HEK293 (cell line): Measurements from ENCODE around the gene MOGAT3.
A peak's percentile ranks its signal among the peaks of the same experiment; 100 is the strongest.

Experiments used
- CTCF ChIA-PET: fragments of 350-600 bp; formaldehyde crosslinking; extraction: SDS; loops from one replicate; lab custom pipeline; 2021; ENCODE audit warnings: antibody characterized with exemption; lab: Yijun Ruan, JAX
- POLR2A ChIA-PET: fragments of 300-600 bp; formaldehyde crosslinking; extraction: SDS; loops from one replicate; lab custom pipeline; 2020; ENCODE audit warnings: antibody characterized with exemption, inconsistent platforms; lab: Yijun Ruan, JAX
- H3K27ac ChIP-seq: fragments of 200-500 bp; sonication (Bioruptor generic); 2 replicates; pipeline ENCODE4 v1.5.1; 2014; ENCODE audit warnings: low read depth, low read length, control low read depth, inconsistent platforms; ENCODE audit errors: extremely low read depth
- H3K36me3 ChIP-seq, 2 experiments: fragments of 200-500 bp in 1 of 2; sonication (Bioruptor generic) in 1 of 2; 1 replicate in 1 of 2; 2 replicates in 1 of 2; pipeline ENCODE4 v1.5.1; 2014 to 2017; ENCODE audit warnings: inconsistent platforms in 2 of 2, low read length in 2 of 2; ENCODE audit not compliant: control insufficient read depth in 2 of 2, insufficient read depth in 1 of 2
- H3K4me1 ChIP-seq: fragments of 200-500 bp; sonication (Bioruptor generic); 2 replicates; pipeline ENCODE4 v1.5.1; 2014; ENCODE audit warnings: mild to moderate bottlenecking, low read length, inconsistent platforms; ENCODE audit not compliant: control insufficient read depth, insufficient read depth
- H3K4me3 ChIP-seq: 2 replicates; pipeline ENCODE4 v1.5.1; 2011; ENCODE audit warnings: low read depth, mild to moderate bottlenecking, control low read depth, low read length, moderate library complexity
- H3K9me3 ChIP-seq: fragments of 200-500 bp; sonication (Bioruptor generic); 2 replicates; pipeline ENCODE4 v1.5.1; 2014; ENCODE audit warnings: low read depth, low read length, inconsistent platforms; ENCODE audit not compliant: control insufficient read depth, insufficient read depth
- GLI4 ChIP-seq: fragments of 450-650 bp; formaldehyde crosslinking; IDR thresholded peaks from 2 replicates; pipeline ENCODE4 v1.5.1; 2016; ENCODE audit warnings: missing biosample characterization, missing genetic modification characterization
- KLF1 ChIP-seq: fragments of 450-650 bp; formaldehyde crosslinking; IDR thresholded peaks from 2 replicates; pipeline ENCODE4 v1.5.1; 2016; ENCODE audit warnings: missing biosample characterization, missing genetic modification characterization
- KLF9 ChIP-seq: fragments of 450-650 bp; formaldehyde crosslinking; IDR thresholded peaks from 2 replicates; pipeline ENCODE4 v1.5.1; 2016; ENCODE audit warnings: missing biosample characterization, missing genetic modification characterization, low read depth
- RBAK ChIP-seq: fragments of 450-650 bp; formaldehyde crosslinking; IDR thresholded peaks from 2 replicates; pipeline ENCODE4 v1.5.1; 2016; ENCODE audit warnings: missing biosample characterization, missing genetic modification characterization
- SALL2 ChIP-seq: fragments of 450-650 bp; formaldehyde crosslinking; IDR thresholded peaks from 2 replicates; pipeline ENCODE4 v1.5.0; 2017; ENCODE audit warnings: missing biosample characterization, mild to moderate bottlenecking, missing genetic modification characterization, borderline replicate concordance
- ZBTB10 ChIP-seq: fragments of 450-650 bp; formaldehyde crosslinking; IDR thresholded peaks from 2 replicates; pipeline ENCODE4 v1.5.1; 2016; ENCODE audit warnings: missing biosample characterization, missing genetic modification characterization
- ZNF169 ChIP-seq: fragments of 450-650 bp; formaldehyde crosslinking; IDR thresholded peaks from 2 replicates; pipeline ENCODE4 v1.5.1; 2016; ENCODE audit warnings: missing biosample characterization, missing genetic modification characterization
- ZNF433 ChIP-seq: fragments of 450-650 bp; formaldehyde crosslinking; IDR thresholded peaks from 2 replicates; pipeline ENCODE4 v1.5.1; 2016; ENCODE audit warnings: missing biosample characterization, missing genetic modification characterization, low read depth
- ZNF585B ChIP-seq: fragments of 450-650 bp; formaldehyde crosslinking; IDR thresholded peaks from 2 replicates; pipeline ENCODE4 v1.5.1; 2016; ENCODE audit warnings: missing biosample characterization, missing genetic modification characterization
- ZNF610 ChIP-seq: fragments of 450-650 bp; formaldehyde crosslinking; IDR thresholded peaks from 2 replicates; pipeline ENCODE4 v1.5.1; 2016; ENCODE audit warnings: missing biosample characterization, missing genetic modification characterization, borderline replicate concordance
- ZNF670 ChIP-seq: fragments of 450-650 bp; formaldehyde crosslinking; IDR thresholded peaks from 2 replicates; pipeline ENCODE4 v1.5.1; 2016; ENCODE audit warnings: missing biosample characterization, missing genetic modification characterization, low read depth
- TF ChIP-seq, protein P1 (sequence below): fragments of 450-650 bp; IDR thresholded peaks from 2 replicates; pipeline ENCODE4 v1.5.1; 2018; ENCODE audit warnings: missing biosample characterization, missing genetic modification characterization
- TF ChIP-seq, protein P2 (sequence below): fragments of 450-650 bp; formaldehyde crosslinking; IDR thresholded peaks from 2 replicates; pipeline ENCODE4 v1.5.0; 2017; ENCODE audit warnings: missing biosample characterization, missing genetic modification characterization, borderline replicate concordance
- TF ChIP-seq, protein P3 (sequence below): fragments of 450-650 bp; formaldehyde crosslinking; IDR thresholded peaks from 2 replicates; pipeline ENCODE4 v1.5.1; 2016; ENCODE audit warnings: missing biosample characterization, missing genetic modification characterization
- TF ChIP-seq, protein P4 (sequence below): fragments of 450-650 bp; formaldehyde crosslinking; IDR thresholded peaks from 2 replicates; pipeline ENCODE4 v1.5.1; 2016; ENCODE audit warnings: missing biosample characterization, missing genetic modification characterization, borderline replicate concordance

MOGAT3 gene

GRCh38 chr7:101169838-101170551, 30.8 kb downstream of the MOGAT3 start (continued):
- TF ChIP-seq, protein P1, sequence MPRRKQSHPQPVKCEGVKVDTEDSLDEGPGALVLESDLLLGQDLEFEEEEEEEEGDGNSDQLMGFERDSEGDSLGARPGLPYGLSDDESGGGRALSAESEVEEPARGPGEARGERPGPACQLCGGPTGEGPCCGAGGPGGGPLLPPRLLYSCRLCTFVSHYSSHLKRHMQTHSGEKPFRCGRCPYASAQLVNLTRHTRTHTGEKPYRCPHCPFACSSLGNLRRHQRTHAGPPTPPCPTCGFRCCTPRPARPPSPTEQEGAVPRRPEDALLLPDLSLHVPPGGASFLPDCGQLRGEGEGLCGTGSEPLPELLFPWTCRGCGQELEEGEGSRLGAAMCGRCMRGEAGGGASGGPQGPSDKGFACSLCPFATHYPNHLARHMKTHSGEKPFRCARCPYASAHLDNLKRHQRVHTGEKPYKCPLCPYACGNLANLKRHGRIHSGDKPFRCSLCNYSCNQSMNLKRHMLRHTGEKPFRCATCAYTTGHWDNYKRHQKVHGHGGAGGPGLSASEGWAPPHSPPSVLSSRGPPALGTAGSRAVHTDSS (tag by site-specific recombination): no peak
- TF ChIP-seq ZNF670 (tag by site-specific recombination): no peak
- no peak for TF ChIP-seq KLF1 (tag by site-specific recombination)
- no peak for TF ChIP-seq ZNF585B (tag by site-specific recombination)

DNA sequence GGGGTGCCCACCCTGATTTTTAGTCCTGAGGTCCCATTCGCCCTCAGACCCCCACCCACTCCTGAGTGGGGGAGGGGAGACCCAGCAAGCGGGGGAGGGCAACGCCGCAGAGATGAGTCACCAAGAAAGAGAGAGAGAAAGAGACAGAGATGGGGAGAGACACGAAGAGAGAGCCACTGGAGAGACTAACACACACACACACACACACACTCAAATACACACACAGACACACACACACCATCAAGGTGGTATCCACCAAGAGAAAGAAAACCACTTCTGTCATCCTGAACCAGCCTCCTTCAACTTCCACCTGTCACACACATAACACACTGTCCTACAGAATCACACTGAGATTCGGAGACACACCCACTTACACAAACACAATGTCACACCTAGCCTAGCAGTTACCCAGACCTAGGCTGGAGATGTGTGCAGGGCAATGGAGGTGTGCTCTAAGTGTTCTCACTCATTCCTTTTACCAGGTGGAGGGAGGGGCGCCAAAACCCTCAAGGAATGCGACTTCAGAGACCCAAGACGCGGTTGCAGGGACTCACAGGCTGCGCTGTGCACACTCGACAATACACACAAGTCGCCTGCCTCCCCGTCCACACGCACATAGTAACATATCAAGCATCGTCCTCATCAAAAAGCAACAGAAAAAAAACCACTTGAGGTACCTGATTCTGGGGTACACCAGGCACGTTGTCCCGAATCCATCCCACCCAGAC, 31.6 kb downstream of the MOGAT3 start:
- H3K9me3 ChIP-seq: no peaks in the 10 kb centered on the region
- ChIA-PET POLR2A (no interaction called here), CTCF (interaction anchor here (0.6 to 2.7 kb wide), 5 partner anchors 16 to 25 kb away, joined by 3 to 40 read pairs (median 9); no protein-coding TSS in a partner anchor)
- H3K36me3 ChIP-seq: no peaks in the 10 kb centered on the region
- no peak overlapping the region for H3K4me3 ChIP-seq
- H3K27ac ChIP-seq: no peak overlapping the region
- H3K4me1 ChIP-seq: peaks cover 20% of the 10 kb centered on the region
- TF ChIP-seq, protein P2, sequence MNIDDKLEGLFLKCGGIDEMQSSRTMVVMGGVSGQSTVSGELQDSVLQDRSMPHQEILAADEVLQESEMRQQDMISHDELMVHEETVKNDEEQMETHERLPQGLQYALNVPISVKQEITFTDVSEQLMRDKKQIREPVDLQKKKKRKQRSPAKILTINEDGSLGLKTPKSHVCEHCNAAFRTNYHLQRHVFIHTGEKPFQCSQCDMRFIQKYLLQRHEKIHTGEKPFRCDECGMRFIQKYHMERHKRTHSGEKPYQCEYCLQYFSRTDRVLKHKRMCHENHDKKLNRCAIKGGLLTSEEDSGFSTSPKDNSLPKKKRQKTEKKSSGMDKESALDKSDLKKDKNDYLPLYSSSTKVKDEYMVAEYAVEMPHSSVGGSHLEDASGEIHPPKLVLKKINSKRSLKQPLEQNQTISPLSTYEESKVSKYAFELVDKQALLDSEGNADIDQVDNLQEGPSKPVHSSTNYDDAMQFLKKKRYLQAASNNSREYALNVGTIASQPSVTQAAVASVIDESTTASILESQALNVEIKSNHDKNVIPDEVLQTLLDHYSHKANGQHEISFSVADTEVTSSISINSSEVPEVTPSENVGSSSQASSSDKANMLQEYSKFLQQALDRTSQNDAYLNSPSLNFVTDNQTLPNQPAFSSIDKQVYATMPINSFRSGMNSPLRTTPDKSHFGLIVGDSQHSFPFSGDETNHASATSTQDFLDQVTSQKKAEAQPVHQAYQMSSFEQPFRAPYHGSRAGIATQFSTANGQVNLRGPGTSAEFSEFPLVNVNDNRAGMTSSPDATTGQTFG (tag by site-specific recombination): peak; percentile 37
- TF ChIP-seq ZNF169 (tag by site-specific recombination): peak; percentile 67; the same call in 1 of the 2 replicates
- TF ChIP-seq ZBTB10: peak; percentile 65
- TF ChIP-seq, protein P3, sequence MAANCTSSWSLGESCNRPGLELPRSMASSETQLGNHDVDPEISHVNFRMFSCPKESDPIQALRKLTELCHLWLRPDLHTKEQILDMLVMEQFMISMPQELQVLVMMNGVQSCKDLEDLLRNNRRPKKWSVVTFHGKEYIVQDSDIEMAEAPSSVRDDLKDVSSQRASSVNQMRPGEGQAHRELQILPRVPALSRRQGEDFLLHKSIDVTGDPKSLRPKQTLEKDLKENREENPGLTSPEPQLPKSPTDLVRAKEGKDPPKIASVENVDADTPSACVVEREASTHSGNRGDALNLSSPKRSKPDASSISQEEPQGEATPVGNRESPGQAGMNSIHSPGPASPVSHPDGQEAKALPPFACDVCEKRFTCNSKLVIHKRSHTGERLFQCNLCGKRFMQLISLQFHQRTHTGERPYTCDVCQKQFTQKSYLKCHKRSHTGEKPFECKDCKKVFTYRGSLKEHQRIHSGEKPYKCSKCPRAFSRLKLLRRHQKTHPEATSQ (tag by site-specific recombination): no peak
- peak; percentile 47; the same call in 1 of the 2 replicates for TF ChIP-seq RBAK
- peak; percentile 93 for TF ChIP-seq KLF9 (tag by site-specific recombination)
- no peak for TF ChIP-seq ZNF610 (tag by site-specific recombination)
- 0 out of 2 replicates have a peak, but pooled peaks have one; percentile 10 for TF ChIP-seq SALL2 (tag by site-specific recombination)
- TF ChIP-seq GLI4 (tag by site-specific recombination): peak; percentile 59; the same call in 1 of the 2 replicates
- TF ChIP-seq ZNF433 (tag by site-specific recombination): no peak
- peak; percentile 83 for TF ChIP-seq KLF1 (tag by site-specific recombination)
- TF ChIP-seq, protein P4, sequence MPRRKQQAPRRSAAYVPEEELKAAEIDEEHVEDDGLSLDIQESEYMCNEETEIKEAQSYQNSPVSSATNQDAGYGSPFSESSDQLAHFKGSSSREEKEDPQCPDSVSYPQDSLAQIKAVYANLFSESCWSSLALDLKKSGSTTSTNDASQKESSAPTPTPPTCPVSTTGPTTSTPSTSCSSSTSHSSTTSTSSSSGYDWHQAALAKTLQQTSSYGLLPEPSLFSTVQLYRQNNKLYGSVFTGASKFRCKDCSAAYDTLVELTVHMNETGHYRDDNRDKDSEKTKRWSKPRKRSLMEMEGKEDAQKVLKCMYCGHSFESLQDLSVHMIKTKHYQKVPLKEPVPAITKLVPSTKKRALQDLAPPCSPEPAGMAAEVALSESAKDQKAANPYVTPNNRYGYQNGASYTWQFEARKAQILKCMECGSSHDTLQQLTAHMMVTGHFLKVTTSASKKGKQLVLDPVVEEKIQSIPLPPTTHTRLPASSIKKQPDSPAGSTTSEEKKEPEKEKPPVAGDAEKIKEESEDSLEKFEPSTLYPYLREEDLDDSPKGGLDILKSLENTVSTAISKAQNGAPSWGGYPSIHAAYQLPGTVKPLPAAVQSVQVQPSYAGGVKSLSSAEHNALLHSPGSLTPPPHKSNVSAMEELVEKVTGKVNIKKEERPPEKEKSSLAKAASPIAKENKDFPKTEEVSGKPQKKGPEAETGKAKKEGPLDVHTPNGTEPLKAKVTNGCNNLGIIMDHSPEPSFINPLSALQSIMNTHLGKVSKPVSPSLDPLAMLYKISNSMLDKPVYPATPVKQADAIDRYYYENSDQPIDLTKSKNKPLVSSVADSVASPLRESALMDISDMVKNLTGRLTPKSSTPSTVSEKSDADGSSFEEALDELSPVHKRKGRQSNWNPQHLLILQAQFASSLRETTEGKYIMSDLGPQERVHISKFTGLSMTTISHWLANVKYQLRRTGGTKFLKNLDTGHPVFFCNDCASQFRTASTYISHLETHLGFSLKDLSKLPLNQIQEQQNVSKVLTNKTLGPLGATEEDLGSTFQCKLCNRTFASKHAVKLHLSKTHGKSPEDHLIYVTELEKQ (tag by site-specific recombination): peak; percentile 27; the same call in 1 of the 2 replicates
